Fibroblast of skin of abdomen (primary cell): Measurements from ENCODE around the gene GPC6.
"Not testable (repeated sequence)": the region's sequence is repeated elsewhere in the genome, so short reads cannot be mapped to it uniquely, and the experiment has no call there.

Source experiments
- DNase-seq: peaks from one replicate; pipeline ENCODE4 v3.0.0-alpha.2; 2013

The GPC6 gene

DNA sequence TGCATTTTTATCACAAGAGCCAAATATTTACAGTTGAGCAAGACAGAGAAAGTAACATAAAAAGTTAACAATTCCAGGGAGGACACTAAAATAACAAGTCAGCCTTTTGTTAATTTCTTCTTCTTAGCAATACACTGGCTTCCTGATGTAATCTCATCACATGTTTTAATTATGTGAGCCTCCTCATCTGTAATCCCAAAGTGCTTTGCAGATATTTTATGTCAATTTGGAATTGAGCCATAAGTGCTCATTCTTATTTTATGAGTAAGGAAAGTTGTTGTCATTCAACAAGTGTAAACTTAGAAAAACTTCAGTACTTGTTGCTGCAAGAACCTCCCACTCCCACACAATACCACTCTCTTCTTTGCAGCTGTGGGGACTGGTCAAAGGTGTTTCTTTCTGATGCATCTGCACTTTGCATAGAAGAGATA lies 223.6 kb downstream of the GPC6 start:
- DNase-seq, result peak; percentile 67

GRCh38 chr13:93450761-93451160 lies 224.2 kb downstream of the GPC6 start:
- no peak for DNase-seq

DNA sequence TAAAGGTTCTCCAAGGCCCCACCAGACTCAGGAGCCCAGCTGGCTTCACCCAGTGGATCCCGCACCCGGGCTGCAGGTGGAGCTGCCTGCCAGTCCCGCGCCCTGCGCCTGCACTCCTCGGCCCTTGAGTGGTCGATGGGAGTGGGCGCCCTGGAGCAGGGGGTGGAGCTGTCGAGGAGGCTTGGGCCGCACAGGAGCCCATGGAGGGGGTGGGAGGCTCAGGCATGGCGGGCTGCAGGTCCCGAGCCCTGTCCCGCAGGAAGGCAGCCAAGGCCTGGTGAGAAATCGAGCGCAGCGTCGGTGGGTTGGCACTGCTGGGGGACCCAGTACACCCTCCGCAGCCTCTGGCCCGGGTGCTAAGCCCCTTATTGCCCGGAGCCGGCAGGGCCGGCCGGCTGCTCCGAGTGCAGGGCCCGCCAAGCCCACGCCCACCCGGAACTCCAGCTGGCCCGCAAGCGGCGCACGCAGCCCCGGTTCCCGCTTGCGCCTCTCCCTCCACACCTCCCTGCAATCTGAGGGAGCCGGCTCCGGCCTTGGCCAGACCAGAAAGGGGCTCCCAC lies 228.1 kb downstream of the GPC6 start:
- DNase-seq, result not testable (repeated sequence)

GRCh38 chr13:93455861-93456260 lies 229.3 kb downstream of the GPC6 start:
- DNase-seq, result no peak

DNA sequence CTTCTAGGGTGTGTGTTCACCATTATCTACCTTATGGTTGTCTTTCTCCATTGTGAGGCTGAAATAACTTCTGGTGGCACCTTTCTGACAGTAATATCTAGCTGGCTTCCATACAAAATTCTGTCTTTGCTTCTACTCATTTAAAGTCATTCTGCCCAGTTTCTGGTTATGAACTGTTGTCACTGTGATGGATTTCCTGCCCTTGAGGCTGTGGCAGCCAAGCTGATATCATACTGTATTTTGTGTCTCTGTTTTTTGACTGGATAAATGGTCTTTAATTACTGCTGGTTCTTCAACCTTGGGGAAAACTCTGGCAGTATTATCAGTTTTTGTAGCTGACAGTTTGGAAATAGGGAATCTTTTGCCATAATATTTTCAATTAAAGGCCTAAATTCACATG lies 233.4 kb downstream of the GPC6 start:
- no peak for DNase-seq

DNA sequence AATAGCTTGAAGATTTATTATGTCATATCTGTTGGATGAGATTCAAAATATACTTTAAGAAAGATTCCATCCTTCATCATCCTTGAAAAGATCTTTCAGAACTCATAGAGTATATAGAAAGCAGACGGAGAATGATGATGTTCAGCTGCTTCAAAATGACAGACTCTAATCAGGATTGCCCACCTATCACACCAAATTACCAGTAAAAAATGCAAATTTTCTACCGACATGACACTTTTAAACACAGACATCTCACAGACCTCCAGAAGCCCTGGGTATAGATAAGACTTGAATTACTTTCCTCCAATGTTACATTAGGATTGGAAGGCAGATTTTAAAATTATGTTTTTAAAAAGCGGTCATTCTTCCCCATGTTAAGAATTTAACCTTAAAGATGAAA lies 235.5 kb downstream of the GPC6 start:
- no peak for DNase-seq

DNA sequence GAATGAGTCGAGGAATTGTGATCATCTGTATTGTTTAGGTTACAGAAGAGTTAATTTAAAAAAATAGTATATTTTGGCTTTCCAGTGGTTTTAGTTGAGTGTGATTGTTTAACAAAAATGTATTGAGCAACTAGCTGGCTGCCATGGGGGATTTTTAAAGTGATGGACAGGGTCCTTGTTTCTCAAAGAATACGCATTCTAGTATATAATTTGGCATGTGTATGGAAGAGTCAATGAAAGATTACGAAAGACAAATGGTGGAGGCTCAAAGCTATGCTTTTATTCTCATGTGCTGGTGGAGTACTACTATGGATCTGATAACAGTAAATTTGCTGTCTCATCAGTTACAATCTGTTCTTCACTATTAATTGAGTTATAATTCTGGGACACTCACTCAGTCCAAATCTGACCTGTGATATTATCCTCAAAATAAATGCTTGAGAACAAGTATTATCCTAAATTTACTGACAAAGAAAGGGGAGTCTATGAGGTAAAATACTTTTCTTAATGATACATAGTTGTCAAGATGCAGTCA lies 240.0 kb downstream of the GPC6 start:
- DNase-seq, result peak; percentile 12

- DNase-seq, result peak; percentile 57
These were observed 240.6 kb downstream of the GPC6 start for GRCh38 chr13:93467175-93467574.

GRCh38 chr13:93468433-93468832 lies 241.8 kb downstream of the GPC6 start:
- no peak for DNase-seq

DNA sequence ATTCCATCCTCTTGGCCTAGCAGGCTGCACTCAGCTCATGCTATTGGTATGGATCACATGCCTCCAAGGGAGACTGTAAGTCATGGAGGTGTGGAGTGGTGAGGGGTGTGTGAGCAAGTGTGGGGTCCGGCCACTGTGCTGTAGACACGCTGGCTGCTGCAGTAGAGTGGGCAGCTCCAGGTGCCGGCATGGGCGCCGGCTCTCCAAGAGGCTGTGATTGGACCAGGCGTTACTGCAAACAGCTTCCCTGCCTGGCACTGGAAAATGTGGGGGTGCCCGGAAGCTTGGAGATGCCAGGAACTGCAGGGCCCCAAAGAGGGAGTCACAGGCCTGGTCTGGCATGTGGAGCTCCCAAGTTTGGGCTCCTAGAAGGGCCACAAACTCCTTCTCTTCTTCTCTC lies 245.7 kb downstream of the GPC6 start:
- DNase-seq, result no peak

GRCh38 chr13:93472814-93473296 lies 246.2 kb downstream of the GPC6 start:
- DNase-seq, result no peak

GRCh38 chr13:93473441-93474270 lies 247.0 kb downstream of the GPC6 start:
- DNase-seq, result no peak

- DNase-seq, result peak; percentile 69
These were observed 249.6 kb downstream of the GPC6 start for GRCh38 chr13:93476175-93476574.

GRCh38 chr13:93477238-93477637 lies 250.6 kb downstream of the GPC6 start:
- DNase-seq, result peak; percentile 10

GRCh38 chr13:93480553-93481106 lies 254.0 kb downstream of the GPC6 start:
- no peak for DNase-seq

- DNase-seq, result not testable (repeated sequence)
These were observed 269.5 kb downstream of the GPC6 start for GRCh38 chr13:93496117-93496516.

DNA sequence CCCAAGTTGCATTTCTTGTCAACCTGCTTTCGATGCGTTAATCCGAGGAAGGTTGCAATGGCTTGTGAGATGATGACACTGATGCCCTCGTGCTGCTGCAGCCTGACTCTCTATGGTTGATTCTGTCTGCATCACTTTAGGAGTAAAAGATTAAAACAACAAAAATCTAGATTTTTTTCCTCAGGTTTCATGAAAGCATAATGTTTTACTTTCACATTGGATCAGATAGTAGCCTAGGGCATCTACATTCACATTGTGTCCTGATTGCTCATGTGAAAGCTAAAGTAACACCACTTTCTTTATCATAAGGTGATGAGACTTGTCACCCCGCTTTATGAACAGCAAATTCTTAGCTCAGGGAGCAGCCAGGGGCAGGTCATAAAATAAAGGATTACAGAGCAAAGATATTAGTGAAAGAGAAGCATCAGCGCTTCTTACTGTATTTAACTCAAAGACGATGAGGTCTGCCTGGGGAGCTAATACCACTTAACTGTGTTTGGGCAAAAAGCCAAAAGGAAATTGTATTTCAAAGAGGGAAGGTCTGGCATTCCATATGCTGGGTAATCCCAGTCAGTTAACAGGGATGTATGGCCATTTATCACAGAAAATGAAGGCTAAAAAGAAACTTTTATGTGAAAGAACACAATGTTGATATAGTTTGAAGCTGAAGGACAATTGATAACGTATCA lies 270.5 kb downstream of the GPC6 start:
- peak; percentile 50 for DNase-seq

DNA sequence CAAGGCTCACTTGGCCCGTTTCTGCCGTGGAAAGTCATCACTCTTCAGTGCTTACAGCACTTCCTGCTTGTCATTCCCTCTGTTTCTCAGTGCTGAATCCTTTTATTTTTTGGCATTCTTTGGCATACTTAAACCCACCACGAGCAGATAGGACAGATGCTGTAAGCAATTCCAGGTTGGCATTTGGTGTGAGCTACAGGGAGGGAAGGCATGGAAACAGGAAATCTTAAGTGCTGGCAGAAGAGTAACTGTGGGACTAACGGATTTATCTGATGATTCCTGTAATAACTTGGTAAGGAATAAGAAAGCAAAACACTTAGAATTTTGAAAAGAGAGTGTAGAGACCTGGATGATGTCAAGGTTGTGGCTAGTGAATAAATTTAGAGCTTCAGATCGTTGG lies 273.4 kb downstream of the GPC6 start:
- DNase-seq, result peak; percentile 21

DNA sequence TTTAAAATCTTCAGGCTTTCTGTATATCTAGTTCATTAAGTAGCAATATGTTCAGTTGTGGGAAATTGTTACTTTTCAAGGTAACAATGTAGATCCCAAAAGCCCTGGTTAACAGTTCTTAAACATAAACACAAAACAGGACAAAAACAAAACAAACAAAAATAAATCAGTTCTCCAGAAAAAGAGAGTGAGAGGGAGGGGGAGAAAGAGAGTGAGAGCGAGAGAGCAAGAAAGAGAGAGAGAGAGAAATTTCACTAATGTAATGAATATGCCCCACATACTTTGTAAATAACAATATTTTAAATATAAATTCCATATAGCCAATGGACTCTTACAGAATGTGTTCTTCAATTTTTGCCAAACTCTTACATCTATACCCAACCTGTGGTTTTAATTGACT lies 275.5 kb downstream of the GPC6 start:
- DNase-seq, result no peak

GRCh38 chr13:93502987-93503615 lies 276.5 kb downstream of the GPC6 start:
- no peak for DNase-seq

DNA sequence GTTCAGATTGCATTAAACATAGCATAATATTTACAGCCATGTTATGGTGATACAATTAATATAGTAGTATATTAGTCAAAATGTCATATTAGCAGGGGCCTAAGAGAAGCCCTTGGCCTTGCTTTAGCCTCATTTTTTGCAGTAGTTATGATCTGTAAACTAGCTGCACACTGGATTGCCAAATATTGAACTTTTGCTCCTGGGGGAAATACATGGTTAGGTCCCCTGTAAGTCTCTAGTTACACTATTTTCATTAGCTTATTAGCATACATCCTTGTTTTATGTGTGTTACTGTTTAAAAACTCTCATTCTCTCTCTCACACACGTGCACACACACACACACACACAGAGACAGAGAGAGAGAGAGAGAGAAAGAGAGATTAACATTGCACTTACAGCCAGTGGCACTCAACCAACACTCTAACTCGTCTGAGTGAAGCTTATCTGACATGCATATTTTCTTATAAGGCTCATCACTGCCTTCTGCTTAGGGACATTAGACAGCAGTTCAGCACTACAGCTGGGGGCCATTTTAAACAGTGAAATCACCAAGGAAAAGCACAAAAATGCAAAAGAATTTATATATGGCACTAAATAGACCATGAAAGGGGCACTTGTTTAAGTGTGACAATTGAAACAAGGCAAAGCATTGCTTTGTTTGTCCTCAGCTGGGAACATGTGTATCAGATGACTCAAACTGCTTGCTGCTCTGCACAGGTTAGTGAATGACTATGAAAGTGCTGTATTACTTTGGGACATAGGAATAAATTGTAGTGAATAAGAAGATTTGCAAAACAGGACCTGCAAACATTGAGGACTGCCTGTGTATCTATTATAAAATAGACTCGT lies 278.7 kb downstream of the GPC6 start:
- DNase-seq, result peak; percentile 49
